Measurements from ENCODE around the gene SCGB1D2. TPM values are rescaled to one million over a fixed set of nuclear protein-coding genes. Genes with fewer than 3 reads are reported as not detected.
A peak's percentile ranks its signal among the peaks of the same experiment; 100 is the strongest.

The SCGB1D2 gene
- total RNA-seq, 1 donor from 2014 or later = not detected

DNA sequence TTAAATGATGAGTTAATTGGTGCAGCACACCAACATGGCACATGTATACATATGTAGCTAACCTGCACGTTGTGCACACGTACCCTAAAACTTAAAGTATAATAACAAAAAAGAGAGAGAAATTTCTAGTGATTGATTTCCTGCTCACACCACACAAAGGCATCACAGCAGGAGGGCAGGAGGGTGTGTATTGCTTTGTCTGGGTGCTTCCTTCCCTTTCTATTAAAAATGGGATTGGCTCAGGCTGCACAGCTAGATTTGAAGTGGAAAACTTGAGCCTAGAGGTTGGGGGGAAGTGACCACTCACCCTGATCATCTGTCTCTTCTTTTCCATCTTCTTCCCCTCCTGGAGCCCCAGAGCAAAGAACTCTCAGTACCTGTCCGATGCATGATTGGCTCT is 944 bp upstream of the SCGB1D2 start:
- no peak for DNase-seq
- no peak for ATAC-seq
- H3K27ac ChIP-seq = no peak overlapping the region
- H3K36me3 ChIP-seq = no peaks in the 10 kb centered on the region
- intact Hi-C loops (cut with DNase I) = no loop called here
- H3K4me3 ChIP-seq = no peak overlapping the region
- no peaks in the 10 kb centered on the region for H3K4me1 ChIP-seq
- peaks cover 8% of the 10 kb centered on the region for H3K27me3 ChIP-seq (ENCODE audit: low read depth)
- TF ChIP-seq, protein P1, sequence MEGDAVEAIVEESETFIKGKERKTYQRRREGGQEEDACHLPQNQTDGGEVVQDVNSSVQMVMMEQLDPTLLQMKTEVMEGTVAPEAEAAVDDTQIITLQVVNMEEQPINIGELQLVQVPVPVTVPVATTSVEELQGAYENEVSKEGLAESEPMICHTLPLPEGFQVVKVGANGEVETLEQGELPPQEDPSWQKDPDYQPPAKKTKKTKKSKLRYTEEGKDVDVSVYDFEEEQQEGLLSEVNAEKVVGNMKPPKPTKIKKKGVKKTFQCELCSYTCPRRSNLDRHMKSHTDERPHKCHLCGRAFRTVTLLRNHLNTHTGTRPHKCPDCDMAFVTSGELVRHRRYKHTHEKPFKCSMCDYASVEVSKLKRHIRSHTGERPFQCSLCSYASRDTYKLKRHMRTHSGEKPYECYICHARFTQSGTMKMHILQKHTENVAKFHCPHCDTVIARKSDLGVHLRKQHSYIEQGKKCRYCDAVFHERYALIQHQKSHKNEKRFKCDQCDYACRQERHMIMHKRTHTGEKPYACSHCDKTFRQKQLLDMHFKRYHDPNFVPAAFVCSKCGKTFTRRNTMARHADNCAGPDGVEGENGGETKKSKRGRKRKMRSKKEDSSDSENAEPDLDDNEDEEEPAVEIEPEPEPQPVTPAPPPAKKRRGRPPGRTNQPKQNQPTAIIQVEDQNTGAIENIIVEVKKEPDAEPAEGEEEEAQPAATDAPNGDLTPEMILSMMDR (IDR thresholded peaks at IDR 0.05) = no peak
- H3K9me3 ChIP-seq = no peaks in the 10 kb centered on the region

DNA sequence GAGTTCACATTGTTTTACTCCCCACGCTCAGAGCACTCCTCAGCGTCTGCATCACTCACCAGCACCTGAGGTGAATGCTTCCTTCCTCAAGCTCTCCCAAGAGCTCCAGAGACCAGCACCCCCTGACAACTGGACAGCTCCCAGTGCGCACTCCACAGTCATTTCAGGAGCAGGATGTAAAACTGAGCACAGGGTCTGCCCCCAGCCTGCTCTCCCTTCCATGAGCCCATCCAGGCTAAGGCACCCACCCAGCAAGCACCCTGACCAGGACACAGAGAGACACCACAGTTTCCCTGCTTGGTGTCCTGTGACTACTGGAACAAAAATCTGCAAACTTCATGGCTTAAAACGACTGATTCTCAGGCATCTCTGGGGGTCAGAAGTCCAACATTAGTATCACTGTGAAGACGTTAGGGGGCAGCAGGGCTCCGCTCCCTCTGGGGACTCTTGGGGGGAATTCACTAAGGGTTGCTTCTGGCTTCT is 3.3 kb downstream of the SCGB1D2 start:
- Histone ChIP-seq H3K27ac (no peak overlapping the region), H3K36me3 (no peaks in the 10 kb centered on the region), H3K4me1 (no peaks in the 10 kb centered on the region), H3K9me3 (peaks cover 4% of the 10 kb centered on the region), H3K27me3 (ENCODE audit: low read depth) (peaks cover 8% of the 10 kb centered on the region), H3K4me3 (no peak overlapping the region)
- intact Hi-C loops (cut with DNase I) = no loop called here
- peak; percentile 46 to 48 for ATAC-seq
- TF ChIP-seq, protein P1 (IDR thresholded peaks at IDR 0.05) = no peak
- no peak for DNase-seq

DNA sequence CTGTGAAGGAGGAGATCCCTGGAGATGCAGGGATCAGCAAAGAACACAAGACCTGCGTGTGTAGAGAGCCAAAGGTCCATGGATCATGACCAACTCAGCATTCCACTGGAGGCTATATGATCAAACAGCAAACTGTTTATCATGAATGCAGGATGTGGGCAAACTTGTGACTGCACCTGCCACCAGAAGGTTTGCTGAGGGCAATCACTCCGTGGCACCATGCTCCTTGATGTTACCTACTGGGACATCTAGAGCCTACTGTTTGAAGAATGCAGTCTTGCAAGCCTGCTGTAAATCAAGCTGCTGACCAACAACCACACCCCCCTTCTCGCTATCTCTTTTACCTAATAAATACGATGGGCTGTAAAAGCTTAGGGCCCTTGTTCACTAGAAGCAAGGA is 9.7 kb downstream of the SCGB1D2 start:
- TF ChIP-seq, protein P1 (IDR thresholded peaks at IDR 0.05) = no peak
- Histone ChIP-seq H3K27ac (no peak overlapping the region), H3K4me1 (no peaks in the 10 kb centered on the region), H3K27me3 (ENCODE audit: low read depth) (no peaks in the 10 kb centered on the region), H3K36me3 (no peaks in the 10 kb centered on the region), H3K9me3 (peaks cover 34% of the 10 kb centered on the region), H3K4me3 (no peak overlapping the region)
- no peak for DNase-seq
- intact Hi-C loops (cut with DNase I) = no loop called here
- ATAC-seq = no peak

DNA sequence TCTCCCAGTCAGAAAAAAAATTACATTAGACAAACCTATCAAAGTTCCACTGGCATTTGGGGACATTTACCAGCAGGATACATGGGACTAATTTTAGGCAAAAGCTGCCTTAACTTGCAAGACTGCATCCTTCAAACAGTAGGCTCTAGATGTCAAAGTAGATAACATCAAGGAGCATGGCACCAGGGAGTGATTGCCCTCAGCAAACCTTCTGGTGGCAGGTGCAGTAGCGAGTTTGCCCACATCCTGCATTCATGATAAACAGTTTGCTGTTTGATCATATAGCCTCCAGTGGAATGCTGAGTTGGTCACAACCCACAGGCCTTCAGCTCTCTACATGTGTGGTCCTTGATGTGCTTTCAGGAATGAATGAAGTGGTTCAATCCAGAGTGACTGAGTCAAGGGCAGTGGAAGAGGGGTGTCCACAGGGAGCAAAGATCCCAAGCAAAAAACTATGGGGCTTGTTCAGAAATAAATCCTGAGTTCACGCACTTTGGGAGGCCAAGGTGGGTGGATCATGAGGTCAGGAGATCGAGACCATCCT is 12.0 kb downstream of the SCGB1D2 start:
- ATAC-seq (no peak), DNase-seq (no peak)
- Histone ChIP-seq H3K9me3 (peaks cover 34% of the 10 kb centered on the region), H3K4me3 (no peak overlapping the region), H3K27me3 (ENCODE audit: low read depth) (peaks cover 7% of the 10 kb centered on the region), H3K27ac (no peak overlapping the region), H3K36me3 (no peaks in the 10 kb centered on the region), H3K4me1 (no peaks in the 10 kb centered on the region)
- intact Hi-C loops (cut with DNase I) = no loop called here
- TF ChIP-seq, protein P1 (IDR thresholded peaks at IDR 0.05) = no peak

DNA sequence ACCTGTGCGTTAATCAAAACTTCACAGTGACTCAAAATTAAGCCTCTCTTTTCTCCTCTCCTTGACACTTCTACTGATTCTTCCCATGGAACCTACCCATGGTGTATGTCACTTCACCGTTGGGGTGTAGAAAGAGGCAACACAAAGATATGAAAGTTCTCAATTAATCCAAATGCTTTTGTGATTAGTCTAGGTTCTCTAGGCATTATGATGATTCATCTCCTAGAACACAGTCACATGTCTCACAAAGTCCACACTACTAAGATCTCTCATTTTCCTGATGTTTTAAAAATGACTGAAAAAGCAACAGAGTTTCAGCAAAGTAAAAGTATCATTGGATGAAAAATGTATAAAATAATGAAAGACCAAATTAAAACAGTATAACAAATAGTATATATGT is 14.2 kb downstream of the SCGB1D2 start:
- Histone ChIP-seq H3K4me1 (no peaks in the 10 kb centered on the region), H3K36me3 (no peaks in the 10 kb centered on the region), H3K4me3 (no peak overlapping the region), H3K27ac (no peak overlapping the region), H3K27me3 (ENCODE audit: low read depth) (peaks cover 7% of the 10 kb centered on the region), H3K9me3 (peaks cover 25% of the 10 kb centered on the region)
- TF ChIP-seq, protein P1 (IDR thresholded peaks at IDR 0.05) = no peak
- intact Hi-C loops (cut with DNase I) = no loop called here
- DNase-seq (no peak), ATAC-seq (no peak)

Data from lower lobe of right lung (tissue), 2 donors.